Measurements from ENCODE around the gene ASIC2.

The ASIC2 gene

DNA sequence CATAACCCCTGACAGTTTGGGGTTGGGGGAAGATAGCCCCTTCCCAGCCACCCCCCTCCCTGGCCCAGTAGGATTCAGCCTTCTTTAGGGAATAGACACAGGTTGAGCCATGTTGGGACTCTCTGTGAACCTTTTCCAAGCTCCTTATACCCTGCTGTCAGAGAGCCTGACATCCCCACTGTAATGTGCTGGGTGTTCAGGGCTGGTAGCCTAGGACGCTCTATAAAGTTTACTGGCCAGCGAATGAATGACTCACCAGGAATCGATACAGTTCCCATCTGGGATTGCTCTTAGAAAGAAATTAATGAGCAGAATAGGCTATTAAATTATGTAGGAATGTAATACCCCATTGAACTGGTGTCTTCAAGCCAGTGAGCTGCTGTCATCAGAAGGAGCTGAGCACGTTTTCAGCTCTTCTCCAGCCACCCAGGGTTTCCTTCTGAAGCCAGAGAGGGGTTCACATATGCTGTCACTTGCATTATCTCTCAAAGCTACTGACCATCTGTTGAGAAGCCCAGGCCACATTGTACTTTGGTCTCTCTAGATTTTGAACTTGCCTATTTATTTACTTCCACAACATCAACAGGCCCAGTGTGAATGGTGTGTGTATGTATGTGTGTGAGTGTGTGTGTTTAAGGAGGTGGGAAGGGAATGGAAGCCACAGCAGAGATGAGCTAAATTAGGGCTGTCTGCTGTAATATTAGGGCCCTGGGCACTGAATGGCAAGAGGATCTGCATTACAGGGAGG lies 236.5 kb downstream of the ASIC2 start:
- H3K4me3 ChIP-seq (ENCODE audit: low read depth, low read length) = no peak overlapping the region
- TF ChIP-seq CTCF (IDR thresholded peaks at IDR 0.05; ENCODE audit: low read depth, low read length) = no peak

DNA sequence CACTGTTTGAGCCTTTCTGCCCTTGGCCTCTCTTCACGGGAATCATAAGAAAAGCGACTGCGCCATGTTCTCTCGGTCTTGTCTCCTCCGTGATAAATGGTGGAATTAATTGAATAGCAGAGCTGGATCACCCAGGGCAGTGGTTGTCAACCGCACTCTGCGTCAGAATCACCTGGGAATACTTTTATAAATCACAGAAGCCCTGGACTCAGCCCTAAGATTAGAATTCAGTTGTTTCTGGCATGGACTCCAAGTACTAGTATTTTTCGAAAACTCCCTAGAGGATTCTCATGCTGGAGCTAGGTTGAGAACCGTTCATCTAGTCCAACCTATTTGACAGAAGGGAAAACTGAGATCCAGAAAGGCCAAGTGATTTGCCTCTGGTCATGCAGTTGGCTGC lies 237.3 kb downstream of the ASIC2 start:
- H3K4me3 ChIP-seq (ENCODE audit: low read depth, low read length) = no peak overlapping the region
- TF ChIP-seq CTCF (IDR thresholded peaks at IDR 0.05; ENCODE audit: low read depth, low read length) = no peak

DNA sequence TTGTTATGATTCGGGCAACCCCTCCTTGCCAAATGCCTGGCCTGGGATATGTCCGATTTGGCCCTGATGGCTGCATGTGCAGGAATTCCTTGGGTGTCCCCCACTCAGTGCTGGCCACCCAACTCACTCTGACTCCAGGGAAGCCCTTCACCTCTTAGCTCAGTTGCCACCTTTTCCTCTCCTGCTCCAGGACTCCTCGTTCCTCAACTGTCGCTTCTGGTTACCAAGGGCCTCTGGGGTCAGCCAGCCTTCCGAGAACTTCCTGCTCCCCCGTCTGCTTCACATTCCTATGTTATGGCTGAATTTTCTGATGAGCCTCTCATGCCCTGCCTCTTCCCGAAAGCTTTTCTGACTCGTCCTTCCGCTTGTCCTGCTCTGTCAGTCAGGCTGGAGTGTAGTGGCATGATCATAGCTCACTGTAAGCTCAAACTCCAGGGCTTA lies 237.9 kb downstream of the ASIC2 start:
- no peak for TF ChIP-seq CTCF (IDR thresholded peaks at IDR 0.05; ENCODE audit: low read depth, low read length)

DNA sequence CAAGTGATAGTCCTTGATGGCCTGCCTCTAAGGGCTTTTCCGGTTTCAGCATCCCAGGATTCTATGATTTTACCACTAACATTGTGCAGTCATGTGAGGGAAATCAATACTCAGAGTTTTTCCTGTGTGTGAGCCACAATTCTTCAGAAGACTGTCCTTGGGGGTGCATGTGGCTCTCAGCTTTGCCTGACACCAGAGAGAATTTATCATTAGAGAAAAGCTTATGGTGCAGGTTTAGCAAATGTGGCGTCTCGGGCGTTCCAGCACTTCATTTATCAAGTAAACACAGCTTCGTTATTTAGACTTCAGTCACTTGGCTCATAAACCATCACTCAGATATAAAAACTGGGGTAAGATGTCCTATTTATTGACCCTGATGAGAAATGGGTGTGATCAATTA lies 238.7 kb downstream of the ASIC2 start:
- no peak overlapping the region for H3K4me3 ChIP-seq (ENCODE audit: low read depth, low read length)
- TF ChIP-seq CTCF (IDR thresholded peaks at IDR 0.05; ENCODE audit: low read depth, low read length) = no peak

More for the DNA sequence above, 237.9 kb downstream of the ASIC2 start:
- no peak overlapping the region for H3K4me3 ChIP-seq (ENCODE audit: low read depth, low read length)

- TF ChIP-seq CTCF (IDR thresholded peaks at IDR 0.05; ENCODE audit: low read depth, low read length) = no peak
- no peak overlapping the region for H3K4me3 ChIP-seq (ENCODE audit: low read depth, low read length)
Measured at GRCh38 chr17:33053676-33054075, 239.4 kb downstream of the ASIC2 start.

DNA sequence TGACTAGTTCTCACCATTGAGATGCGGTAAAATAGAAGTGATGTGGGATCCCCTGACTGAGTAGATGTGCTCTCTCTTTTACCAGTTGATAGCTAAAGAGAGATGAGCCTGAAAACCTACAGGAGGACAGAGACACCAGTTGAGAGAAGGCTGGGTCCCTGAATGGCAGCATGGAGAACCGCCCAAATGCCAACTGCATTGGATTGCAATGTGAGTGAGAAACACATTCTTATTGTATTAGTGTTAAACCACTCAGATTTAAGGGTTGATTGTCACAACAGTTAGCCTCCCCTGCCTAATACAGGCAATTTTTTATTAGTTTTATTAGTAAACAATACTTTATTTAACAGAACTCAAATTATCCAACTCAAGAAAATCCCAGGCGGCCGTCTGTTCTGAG lies 240.2 kb downstream of the ASIC2 start:
- no peak for TF ChIP-seq CTCF (IDR thresholded peaks at IDR 0.05; ENCODE audit: low read depth, low read length)

DNA sequence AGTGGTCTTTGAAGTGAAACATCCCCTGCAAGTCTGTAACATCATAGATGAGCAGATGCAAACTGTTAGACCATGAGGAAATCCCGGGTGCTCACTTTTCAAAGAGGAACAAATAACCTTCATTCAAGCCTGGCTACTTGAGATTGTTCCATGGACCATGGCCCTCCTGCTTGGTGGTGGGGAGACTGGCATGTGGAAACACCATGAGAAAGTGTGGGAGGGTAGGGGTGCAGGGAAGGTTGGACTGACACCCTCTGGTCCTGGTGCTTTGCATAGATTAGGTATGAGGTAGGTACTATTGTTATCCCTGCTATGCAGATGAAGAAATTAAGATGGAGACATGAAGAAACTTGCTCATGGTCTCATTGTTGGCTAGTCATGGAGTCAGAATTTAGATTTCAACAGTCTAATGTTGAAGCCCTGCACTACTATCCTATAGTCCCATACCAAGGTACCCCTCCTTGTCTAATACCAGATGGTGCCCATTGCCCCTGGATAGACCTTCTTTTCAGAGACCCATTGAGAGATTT lies 242.4 kb downstream of the ASIC2 start:
- no peak overlapping the region for H3K4me3 ChIP-seq (ENCODE audit: low read depth, low read length)
- TF ChIP-seq CTCF (IDR thresholded peaks at IDR 0.05; ENCODE audit: low read depth, low read length) = no peak

More for the DNA sequence above, 240.2 kb downstream of the ASIC2 start:
- H3K4me3 ChIP-seq (ENCODE audit: low read depth, low read length) = no peak overlapping the region
